Cardiac muscle cell (in vitro differentiated cells and primary cell): ENCODE data around the gene SNRK. TPM values are rescaled to one million over a fixed set of nuclear protein-coding genes. Genes with fewer than 3 reads are reported as not detected.

ENCODE experiments used
- DNase-seq, 2 donors: peaks; one replicate each; pipeline versions ENCODE4 v3.0.0 to v3.0.0-alpha.2; 2010 to 2017; ENCODE audit warnings: low read depth in 1 of 2, low spot score in 1 of 2
- H3K27ac ChIP-seq: fragments of 200-600 bp; sonication (generic); 2 replicates; pipeline ENCODE4 v1.5.1; 2016
- H3K27me3 ChIP-seq: fragments of 200-600 bp; sonication (generic); 2 replicates; pipeline ENCODE4 v1.6.0; 2016; ENCODE audit warnings: control low read depth
- H3K36me3 ChIP-seq: fragments of 200-600 bp; sonication (generic); 2 replicates; pipeline ENCODE4 v1.5.1; 2016; ENCODE audit warnings: control low read depth
- H3K4me1 ChIP-seq: fragments of 200-600 bp; sonication (generic); 2 replicates; pipeline ENCODE4 v1.8.1; 2017; ENCODE audit warnings: low read depth, mild to moderate bottlenecking, mixed run types
- H3K4me3 ChIP-seq: fragments of 200-600 bp; sonication (generic); 2 replicates; pipeline ENCODE4 v1.5.1; 2016; ENCODE audit warnings: mild to moderate bottlenecking
- H3K9me3 ChIP-seq: fragments of 200-600 bp; sonication (generic); 2 replicates; pipeline ENCODE4 v1.5.1; 2017; ENCODE audit warnings: low read depth, mild to moderate bottlenecking, control low read depth
- polyA plus RNA-seq: library from polyadenylated mRNA; unstranded; fragments of >200 nt; fragmentation: Nextera tagmentation; extraction: Ambion mirVana; gene quantifications from 2 replicates; pipeline ENCODE4 v1.2.1, GENCODE V29; 2016
- total RNA-seq: library from RNA; depleted of rRNA; stranded (reverse); fragments of >200 nt; gene quantifications from 2 replicates; pipeline ENCODE4 v1.2.3, GENCODE V29; 2016
- TF ChIP-seq, protein P1 (sequence below): IDR thresholded peaks from 2 replicates; pipeline ENCODE4 v1.5.1; 2012; ENCODE audit warnings: low read depth, mild to moderate bottlenecking, low read length

The SNRK gene
- total and polyA plus RNA-seq, 2 experiments from 2014 or later: 4.6 to 15.6 TPM

GRCh38 chr3:43362183-43362582 is 75.8 kb downstream of the SNRK start:
- H3K4me1 ChIP-seq: no peaks in the 10 kb centered on the region
- TF ChIP-seq, protein P1, sequence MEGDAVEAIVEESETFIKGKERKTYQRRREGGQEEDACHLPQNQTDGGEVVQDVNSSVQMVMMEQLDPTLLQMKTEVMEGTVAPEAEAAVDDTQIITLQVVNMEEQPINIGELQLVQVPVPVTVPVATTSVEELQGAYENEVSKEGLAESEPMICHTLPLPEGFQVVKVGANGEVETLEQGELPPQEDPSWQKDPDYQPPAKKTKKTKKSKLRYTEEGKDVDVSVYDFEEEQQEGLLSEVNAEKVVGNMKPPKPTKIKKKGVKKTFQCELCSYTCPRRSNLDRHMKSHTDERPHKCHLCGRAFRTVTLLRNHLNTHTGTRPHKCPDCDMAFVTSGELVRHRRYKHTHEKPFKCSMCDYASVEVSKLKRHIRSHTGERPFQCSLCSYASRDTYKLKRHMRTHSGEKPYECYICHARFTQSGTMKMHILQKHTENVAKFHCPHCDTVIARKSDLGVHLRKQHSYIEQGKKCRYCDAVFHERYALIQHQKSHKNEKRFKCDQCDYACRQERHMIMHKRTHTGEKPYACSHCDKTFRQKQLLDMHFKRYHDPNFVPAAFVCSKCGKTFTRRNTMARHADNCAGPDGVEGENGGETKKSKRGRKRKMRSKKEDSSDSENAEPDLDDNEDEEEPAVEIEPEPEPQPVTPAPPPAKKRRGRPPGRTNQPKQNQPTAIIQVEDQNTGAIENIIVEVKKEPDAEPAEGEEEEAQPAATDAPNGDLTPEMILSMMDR: no peak
- no peak overlapping the region for H3K27ac ChIP-seq
- no peaks in the 10 kb centered on the region for H3K9me3 ChIP-seq
- no peak for DNase-seq
- H3K4me3 ChIP-seq: no peak overlapping the region
- H3K27me3 ChIP-seq: no peaks in the 10 kb centered on the region
- H3K36me3 ChIP-seq: no peaks in the 10 kb centered on the region

DNA sequence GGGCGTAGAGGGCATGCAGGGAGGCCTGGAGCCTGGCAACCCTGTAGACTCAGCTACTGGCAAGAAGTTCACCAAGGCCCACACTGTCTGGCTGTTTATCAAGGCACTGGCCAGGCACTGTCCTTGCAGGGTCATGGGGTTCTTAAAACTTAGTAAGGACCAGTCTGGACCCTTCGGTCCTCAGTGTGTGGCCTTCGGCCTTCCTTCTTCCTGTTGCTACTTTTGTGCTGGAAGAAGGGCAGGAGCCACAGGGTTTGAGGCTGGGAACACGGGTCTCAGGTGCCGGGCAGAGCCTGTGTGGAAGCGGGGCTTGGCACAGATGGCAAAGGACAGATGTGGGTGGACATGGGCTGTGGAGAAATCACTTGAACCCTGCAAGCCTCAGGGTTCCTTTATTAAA is 76.6 kb downstream of the SNRK start:
- no peak overlapping the region for H3K27ac ChIP-seq
- TF ChIP-seq, protein P1: no peak

DNA sequence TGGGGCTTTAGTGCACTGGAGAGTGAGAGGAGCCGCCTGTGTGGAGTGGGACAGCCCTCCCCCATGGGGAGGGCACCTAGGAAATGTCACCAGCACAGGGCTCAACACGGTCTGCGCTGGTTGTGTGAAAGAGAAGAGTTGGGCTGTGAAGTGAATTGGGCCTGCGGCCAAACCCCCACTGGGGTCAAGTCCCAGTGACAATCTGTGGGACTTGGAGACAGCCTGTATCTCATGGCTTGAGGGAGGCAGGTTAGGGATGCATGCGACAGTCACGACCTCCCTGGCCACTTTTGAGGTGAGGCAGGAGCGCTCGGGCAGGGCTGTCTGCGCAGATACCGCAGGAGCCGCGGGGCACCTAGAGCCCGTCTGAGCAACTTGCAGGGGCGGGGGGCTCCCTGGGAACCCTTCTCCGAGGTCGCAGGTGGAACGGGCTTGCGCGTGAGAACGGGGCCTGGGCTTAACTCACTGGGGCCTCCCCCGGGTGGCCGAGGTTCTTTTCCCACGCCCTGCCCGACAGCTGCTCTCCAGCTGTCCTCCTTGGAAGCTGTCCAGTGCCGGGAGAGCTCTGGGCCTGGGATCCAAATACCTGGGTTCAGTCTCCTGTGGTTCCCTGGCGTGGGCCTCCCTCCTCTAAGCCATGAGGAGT is 77.4 kb downstream of the SNRK start:
- Histone ChIP-seq H3K9me3 (no peaks in the 10 kb centered on the region), H3K27ac (no peak overlapping the region), H3K36me3 (no peaks in the 10 kb centered on the region), H3K27me3 (no peaks in the 10 kb centered on the region), H3K4me1 (no peaks in the 10 kb centered on the region), H3K4me3 (no peak overlapping the region)
- TF ChIP-seq, protein P1: no peak
- peak in 1 of 2 donors; percentile 60 for DNase-seq

More for the DNA sequence above, 76.6 kb downstream of the SNRK start:
- H3K9me3 ChIP-seq: no peaks in the 10 kb centered on the region
- no peak for DNase-seq
- H3K27me3 ChIP-seq: no peaks in the 10 kb centered on the region
- no peak overlapping the region for H3K4me3 ChIP-seq
- H3K4me1 ChIP-seq: no peaks in the 10 kb centered on the region
- H3K36me3 ChIP-seq: no peaks in the 10 kb centered on the region

- no peak overlapping the region for H3K4me3 ChIP-seq
- no peaks in the 10 kb centered on the region for H3K4me1 ChIP-seq
- no peak overlapping the region for H3K27ac ChIP-seq
- no peaks in the 10 kb centered on the region for H3K9me3 ChIP-seq
- TF ChIP-seq, protein P1: no peak
- no peaks in the 10 kb centered on the region for H3K36me3 ChIP-seq
- no peak for DNase-seq
- no peaks in the 10 kb centered on the region for H3K27me3 ChIP-seq
Measured at GRCh38 chr3:43364494-43364893, 78.2 kb downstream of the SNRK start.

- no peaks in the 10 kb centered on the region for H3K4me1 ChIP-seq
- no peaks in the 10 kb centered on the region for H3K27me3 ChIP-seq
- DNase-seq: no peak
- H3K36me3 ChIP-seq: no peaks in the 10 kb centered on the region
- no peak overlapping the region for H3K27ac ChIP-seq
- TF ChIP-seq, protein P1: no peak
- no peaks in the 10 kb centered on the region for H3K9me3 ChIP-seq
- H3K4me3 ChIP-seq: no peak overlapping the region
Measured at GRCh38 chr3:43364926-43365325, 78.6 kb downstream of the SNRK start.
